Fibroblast of lung (primary cell): Measurements from ENCODE around the gene ABCC8. TPM values are rescaled to one million over a fixed set of nuclear protein-coding genes. Genes with fewer than 3 reads are reported as not detected.

Source experiments
- DNase-seq, 2 donors: peaks; one replicate each; pipeline versions ENCODE4 v3.0.0 to v3.0.0-alpha.2; 2010; ENCODE audit warnings: low read depth in 2 of 2
- H2AFZ ChIP-seq: 2 replicates; pipeline ENCODE4 v1.5.1; 2012; ENCODE audit warnings: low read length, control low read depth, inconsistent platforms
- H3K27ac ChIP-seq: 2 replicates; pipeline ENCODE4 v1.5.1; 2011; ENCODE audit warnings: low read length, control low read depth; ENCODE audit not compliant: insufficient read depth
- H3K27me3 ChIP-seq: 2 replicates; pipeline ENCODE4 v1.5.1; 2011; ENCODE audit warnings: mild to moderate bottlenecking, low read length; ENCODE audit not compliant: control insufficient read depth, insufficient read depth
- H3K36me3 ChIP-seq: 2 replicates; pipeline ENCODE4 v1.5.1; 2011; ENCODE audit warnings: low read length; ENCODE audit not compliant: control insufficient read depth, insufficient read depth
- H3K4me1 ChIP-seq: 2 replicates; pipeline ENCODE4 v1.5.1; 2011; ENCODE audit warnings: low read length; ENCODE audit not compliant: control insufficient read depth, insufficient read depth; ENCODE audit errors: extremely low read depth
- H3K4me2 ChIP-seq: 2 replicates; pipeline ENCODE4 v1.5.1; 2011; ENCODE audit warnings: low read length, control low read depth; ENCODE audit not compliant: insufficient read depth; ENCODE audit errors: extremely low read depth
- H3K4me3 ChIP-seq, 4 experiments: fragments of 200-600 bp in 1 of 4; sonication (generic) in 1 of 4; replicated peaks in 1 of 4; 2 replicates each; pipeline ENCODE4 v1.5.1; 2011 to 2016; ENCODE audit warnings: low read length in 4 of 4, low read depth in 3 of 4, mild to moderate bottlenecking in 3 of 4, control low read depth in 2 of 4, inconsistent platforms in 1 of 4, mixed read lengths in 1 of 4; ENCODE audit not compliant: insufficient read depth in 1 of 4; ENCODE audit errors: control extremely low read depth in 1 of 4
- H3K79me2 ChIP-seq: 2 replicates; pipeline ENCODE4 v1.5.1; 2012; ENCODE audit warnings: mild to moderate bottlenecking, low read length, inconsistent platforms; ENCODE audit not compliant: control insufficient read depth, insufficient read depth
- H3K9ac ChIP-seq: 2 replicates; pipeline ENCODE4 v1.5.1; 2011; ENCODE audit warnings: mild to moderate bottlenecking, low read length, control low read depth; ENCODE audit not compliant: insufficient read depth
- H3K9me3 ChIP-seq: 2 replicates; pipeline ENCODE4 v1.5.1; 2012; ENCODE audit warnings: low read depth, low read length; ENCODE audit not compliant: control insufficient read depth, insufficient read depth
- H4K20me1 ChIP-seq: 2 replicates; pipeline ENCODE4 v1.5.1; 2011; ENCODE audit warnings: low read length; ENCODE audit not compliant: control insufficient read depth, insufficient read depth; ENCODE audit errors: extremely low read depth
- EZH2 ChIP-seq: IDR thresholded peaks from 2 replicates; pipeline ENCODE4 v1.5.1; 2012; ENCODE audit warnings: low read length, control low read depth, mild to moderate bottlenecking; ENCODE audit errors: missing control alignments
- polyA plus RNA-seq, 2 donors: library from polyadenylated mRNA; depleted of rRNA in 1 of 2; stranded (reverse) in 1 of 2; unstranded in 1 of 2; fragments of >200 nt; gene quantifications; 2 replicates each; pipeline ENCODE4 v1.2.1, GENCODE V29; 2011 to 2012; ENCODE audit warnings: missing spikeins in 1 of 2
- total RNA-seq: library from RNA; depleted of rRNA; stranded (reverse); fragments of >200 nt; gene quantifications from 2 replicates; pipeline ENCODE4 v1.2.1, GENCODE V29; 2014
- TF ChIP-seq, protein P1 (sequence below), 2 donors: IDR thresholded peaks in 1 of 2; conservative IDR thresholded peaks in 1 of 2; 1 replicate in 1 of 2; 2 replicates in 1 of 2; pipeline ENCODE4 v1.5.1; 2011 to 2012; ENCODE audit warnings: low read length in 2 of 2, control low read depth in 1 of 2, inconsistent platforms in 1 of 2, low read depth in 1 of 2, mild to moderate bottlenecking in 1 of 2

Gene ABCC8
- total and polyA plus RNA-seq, 2 donors (not counting 1 experiment from before 2014, with no cell fraction given), result not detected

DNA sequence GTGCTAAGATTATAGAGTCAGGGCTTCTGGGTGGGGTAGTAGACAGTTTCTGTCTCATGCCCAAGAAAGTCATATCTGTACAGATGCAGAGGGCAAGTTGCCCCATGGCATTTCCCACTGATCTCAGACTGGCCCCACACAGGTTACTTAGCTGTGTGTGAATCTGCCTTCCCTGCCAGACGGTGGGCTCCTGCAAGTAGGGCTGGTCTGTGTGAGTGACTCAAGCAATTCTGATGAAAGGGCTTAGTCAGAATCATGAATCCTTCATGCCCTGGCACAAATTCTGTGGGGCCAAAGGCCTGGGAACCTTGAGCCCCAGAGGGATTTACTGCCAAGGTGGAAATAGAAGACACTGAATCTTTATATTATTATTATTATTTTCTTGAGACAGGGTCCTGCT is 37.2 kb upstream of the ABCC8 start:
- Histone ChIP-seq H4K20me1 (no peaks in the 10 kb centered on the region), H2AFZ (no peak overlapping the region), H3K36me3 (no peaks in the 10 kb centered on the region), H3K9me3 (no peaks in the 10 kb centered on the region), H3K4me1 (no peaks in the 10 kb centered on the region), H3K9ac (no peak overlapping the region), H3K27ac (no peak overlapping the region), H3K4me2 (no peak overlapping the region), H3K27me3 (no peaks in the 10 kb centered on the region), H3K4me3 (no peak overlapping the region), H3K79me2 (no peaks in the 10 kb centered on the region)
- no peak for DNase-seq
- TF ChIP-seq, protein P1, sequence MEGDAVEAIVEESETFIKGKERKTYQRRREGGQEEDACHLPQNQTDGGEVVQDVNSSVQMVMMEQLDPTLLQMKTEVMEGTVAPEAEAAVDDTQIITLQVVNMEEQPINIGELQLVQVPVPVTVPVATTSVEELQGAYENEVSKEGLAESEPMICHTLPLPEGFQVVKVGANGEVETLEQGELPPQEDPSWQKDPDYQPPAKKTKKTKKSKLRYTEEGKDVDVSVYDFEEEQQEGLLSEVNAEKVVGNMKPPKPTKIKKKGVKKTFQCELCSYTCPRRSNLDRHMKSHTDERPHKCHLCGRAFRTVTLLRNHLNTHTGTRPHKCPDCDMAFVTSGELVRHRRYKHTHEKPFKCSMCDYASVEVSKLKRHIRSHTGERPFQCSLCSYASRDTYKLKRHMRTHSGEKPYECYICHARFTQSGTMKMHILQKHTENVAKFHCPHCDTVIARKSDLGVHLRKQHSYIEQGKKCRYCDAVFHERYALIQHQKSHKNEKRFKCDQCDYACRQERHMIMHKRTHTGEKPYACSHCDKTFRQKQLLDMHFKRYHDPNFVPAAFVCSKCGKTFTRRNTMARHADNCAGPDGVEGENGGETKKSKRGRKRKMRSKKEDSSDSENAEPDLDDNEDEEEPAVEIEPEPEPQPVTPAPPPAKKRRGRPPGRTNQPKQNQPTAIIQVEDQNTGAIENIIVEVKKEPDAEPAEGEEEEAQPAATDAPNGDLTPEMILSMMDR (conservative IDR thresholded peaks at IDR 0.05 in 1 of 2, IDR thresholded peaks at IDR 0.05 in 1 of 2; ENCODE audit: low read depth in 1 of 2, low read length in 2 of 2), result no peak

DNA sequence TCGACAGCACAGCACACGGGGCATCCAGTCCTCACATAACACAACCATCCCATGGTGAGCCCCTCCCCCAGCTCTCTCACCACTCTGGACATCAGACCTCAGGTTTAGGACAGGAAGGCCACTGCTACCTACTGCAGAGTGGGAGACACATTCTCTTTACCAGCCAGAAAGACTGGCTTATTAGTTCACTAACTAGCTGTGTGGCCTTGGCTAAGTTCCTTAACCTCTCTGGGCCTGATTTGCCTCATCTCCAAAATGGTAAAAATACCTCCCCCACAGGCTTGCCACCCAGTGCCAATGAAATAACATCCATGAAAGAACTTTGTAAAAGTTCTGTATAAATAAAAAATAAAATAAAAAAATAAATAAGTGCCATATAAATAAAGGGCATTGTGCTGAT is 35.5 kb upstream of the ABCC8 start:
- H4K20me1 ChIP-seq, result no peaks in the 10 kb centered on the region
- H3K36me3 ChIP-seq, result no peaks in the 10 kb centered on the region
- TF ChIP-seq, protein P1 (conservative IDR thresholded peaks at IDR 0.05 in 1 of 2, IDR thresholded peaks at IDR 0.05 in 1 of 2; ENCODE audit: low read depth in 1 of 2, low read length in 2 of 2), result no peak
- TF ChIP-seq EZH2, result no peak
- H2AFZ ChIP-seq, result no peak overlapping the region
- no peaks in the 10 kb centered on the region for H3K9me3 ChIP-seq
- no peaks in the 10 kb centered on the region for H3K27me3 ChIP-seq
- H3K79me2 ChIP-seq, result no peaks in the 10 kb centered on the region
- no peak overlapping the region for H3K27ac ChIP-seq
- no peaks in the 10 kb centered on the region for H3K4me1 ChIP-seq
- no peak overlapping the region for H3K4me2 ChIP-seq
- no peak for DNase-seq
- no peak overlapping the region for H3K4me3 ChIP-seq
- H3K9ac ChIP-seq, result no peak overlapping the region

GRCh38 chr11:17511571-17511970 is 34.9 kb upstream of the ABCC8 start:
- Histone ChIP-seq H3K27me3 (no peaks in the 10 kb centered on the region), H3K36me3 (no peaks in the 10 kb centered on the region), H3K4me3 (no peak overlapping the region), H3K9me3 (no peaks in the 10 kb centered on the region), H3K4me1 (no peaks in the 10 kb centered on the region), H3K9ac (no peak overlapping the region), H3K79me2 (no peaks in the 10 kb centered on the region), H3K4me2 (no peak overlapping the region), H3K27ac (no peak overlapping the region), H4K20me1 (no peaks in the 10 kb centered on the region), H2AFZ (no peak overlapping the region)
- DNase-seq, result no peak
- TF ChIP-seq, protein P1 (conservative IDR thresholded peaks at IDR 0.05 in 1 of 2, IDR thresholded peaks at IDR 0.05 in 1 of 2; ENCODE audit: low read depth in 1 of 2, low read length in 2 of 2), result no peak
- no peak for TF ChIP-seq EZH2
